ENCODE results near the gene CELF5.

- TF ChIP-seq CTCF (IDR thresholded peaks at IDR 0.05; ENCODE audit: low read length) (no peak), EZH2 (IDR thresholded peaks at IDR 0.05; ENCODE audit: borderline replicate concordance, low read length) (no peak)
Measured at GRCh38 chr19:3243819-3244700, 19.6 kb downstream of the CELF5 start.
